Measurements from ENCODE around the gene RPS23. TPM values are rescaled to one million over a fixed set of nuclear protein-coding genes. Genes with fewer than 3 reads are reported as not detected.

RPS23 gene
- polyA plus RNA-seq = 1,000 to 10,000 TPM; 1,708 to 6,067 (median 4,242) TPM

- 0% methylated on average over 60 of the region's 60 CpGs for WGBS, 3 donors
- no peak within 1 kb of the TSS for H3K27ac ChIP-seq (ENCODE audit: low read depth, low read length)
Observed at GRCh38 chr5:82277987-82278710, at the start of gene RPS23. TSS of gene RPS23 (minus strand) at chr5:82278354. CDS start at chr5:82278323, 31 bp downstream.

GRCh38 chr5:82327941-82328340 is 49.8 kb upstream of the RPS23 start:
- no peak overlapping the region for H3K27ac ChIP-seq (ENCODE audit: low read depth, low read length)

DNA sequence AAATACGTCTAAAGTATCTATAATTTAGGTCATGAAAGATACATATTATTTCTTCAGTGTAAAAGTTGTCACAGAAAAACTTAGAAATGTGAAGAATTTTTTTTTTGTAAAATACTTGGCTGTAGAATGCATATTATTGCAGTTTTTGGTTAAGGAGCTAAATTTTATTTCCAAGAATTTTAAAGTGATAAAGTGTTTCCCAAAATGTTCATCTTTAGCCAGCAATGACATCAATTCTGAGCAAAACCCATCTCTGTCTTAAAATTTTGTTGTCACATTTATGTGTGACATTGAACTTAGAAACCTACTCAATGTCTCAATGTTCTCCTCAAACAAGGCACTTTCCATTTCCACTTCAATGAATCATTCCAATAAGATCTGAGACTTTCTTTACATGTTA is 47.8 kb upstream of the RPS23 start:
- WGBS, 3 donors = 47 to 79% (median 69%) methylated on average over 1 of the region's 1 CpG
- H3K27ac ChIP-seq (ENCODE audit: low read depth, low read length) = no peak overlapping the region

DNA sequence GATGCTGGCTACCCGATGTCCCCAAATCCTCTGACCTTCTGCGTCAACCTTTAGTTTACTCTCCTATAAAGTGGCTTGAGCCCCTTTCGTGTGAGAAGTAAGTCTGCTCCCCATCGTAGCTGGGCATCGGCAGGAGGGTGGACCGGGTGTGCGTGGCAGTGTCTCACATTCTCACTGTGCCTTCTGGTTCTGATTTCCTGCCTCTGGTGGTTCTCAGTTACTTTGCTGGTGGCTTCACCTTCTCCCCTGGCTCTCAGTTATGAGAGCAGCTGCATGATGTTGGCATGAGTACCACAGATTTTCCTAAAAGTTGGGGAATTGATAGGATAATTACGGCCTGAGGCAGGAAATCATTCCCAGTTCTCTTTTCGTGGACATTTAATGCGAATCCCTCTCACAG is 47.0 kb upstream of the RPS23 start:
- H3K27ac ChIP-seq (ENCODE audit: low read depth, low read length) = no peak overlapping the region
- WGBS, 3 donors = 89 to 93% (median 91%) methylated on average over 10 of the region's 10 CpGs

- 39 to 81% (median 76%) methylated on average over 2 of the region's 2 CpGs for WGBS, 3 donors
- H3K27ac ChIP-seq (ENCODE audit: low read depth, low read length) = no peak overlapping the region
Observed at GRCh38 chr5:82320966-82321365, 42.8 kb upstream of the RPS23 start.

DNA sequence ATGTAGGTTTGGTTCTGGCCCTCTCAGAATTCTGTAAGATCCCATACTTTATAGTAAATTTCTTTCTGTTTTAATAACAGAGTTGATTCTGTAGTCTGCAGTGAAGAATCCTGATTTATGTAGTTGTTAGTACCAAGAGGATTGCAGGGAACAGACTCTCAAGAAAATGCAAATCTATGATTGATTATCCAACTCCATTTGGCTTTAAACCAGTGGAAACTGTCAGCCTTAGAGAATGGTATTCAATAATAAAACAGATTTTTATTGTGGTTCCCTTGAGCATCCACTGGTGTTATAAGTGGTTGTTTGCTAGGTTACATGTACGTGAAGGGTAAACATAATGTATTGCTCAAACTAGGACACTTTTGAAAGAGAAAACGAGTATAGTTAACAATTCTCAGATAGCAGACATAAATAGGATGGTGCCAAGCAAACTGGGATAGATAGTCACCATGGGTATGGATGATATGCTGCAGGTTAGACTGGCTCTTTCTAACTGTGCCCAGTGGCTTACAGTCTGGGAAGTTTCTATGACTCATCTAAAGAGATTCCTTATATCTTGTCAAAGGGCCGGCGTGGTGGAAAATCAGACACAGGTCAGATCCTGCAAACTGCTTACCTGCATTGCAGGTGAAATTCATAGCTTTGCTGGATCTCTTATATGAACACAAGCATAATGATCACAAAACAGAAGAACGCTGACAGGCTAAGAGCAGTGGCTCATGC is 41.7 kb upstream of the RPS23 start:
- H3K27ac ChIP-seq (ENCODE audit: low read depth, low read length) = no peak overlapping the region
- 80 to 85% (median 81%) methylated on average over 5 of the region's 5 CpGs for WGBS, 3 donors

DNA sequence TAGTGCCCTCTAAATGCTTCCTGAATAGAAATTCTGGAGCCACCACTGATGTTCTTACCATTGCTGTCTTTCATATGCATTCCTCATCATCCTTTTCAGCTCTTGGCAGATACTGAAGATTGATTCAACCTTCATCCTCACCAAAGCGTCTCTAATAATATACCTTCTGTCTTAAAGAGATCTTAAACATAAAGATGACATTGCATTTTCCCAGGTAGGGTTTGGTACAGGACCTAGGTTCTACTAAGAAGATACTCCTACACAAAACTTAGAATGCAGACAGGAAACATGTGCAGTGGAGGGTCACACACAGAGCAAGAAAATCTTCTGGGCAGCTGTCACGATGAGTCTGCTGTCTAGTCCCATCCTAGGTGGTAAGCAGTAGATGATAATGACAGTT is 41.0 kb upstream of the RPS23 start:
- no peak overlapping the region for H3K27ac ChIP-seq (ENCODE audit: low read depth, low read length)
- WGBS, 3 donors = 66 to 73% (median 72%) methylated on average over 2 of the region's 2 CpGs

- H3K27ac ChIP-seq (ENCODE audit: low read depth, low read length) = no peak overlapping the region
- WGBS, 3 donors = 61 to 90% (median 65%) methylated on average over 4 of the region's 4 CpGs
Observed at GRCh38 chr5:82314964-82315758, 37.0 kb upstream of the RPS23 start.

- H3K27ac ChIP-seq (ENCODE audit: low read depth, low read length) = no peak overlapping the region
Observed at GRCh38 chr5:82313016-82313415, 34.9 kb upstream of the RPS23 start.

GRCh38 chr5:82312373-82312856 is 34.3 kb upstream of the RPS23 start:
- WGBS, 3 donors = 46 to 61% (median 51%) methylated on average over 17 of the region's 17 CpGs

More at GRCh38 chr5:82313016-82313415, 34.9 kb upstream of the RPS23 start:
- 50 to 62% (median 52%) methylated on average over 5 of the region's 5 CpGs for WGBS, 3 donors

GRCh38 chr5:82309091-82309531 is 31.0 kb upstream of the RPS23 start:
- no peak overlapping the region for H3K27ac ChIP-seq (ENCODE audit: low read depth, low read length)
- WGBS, 3 donors = 48 to 77% (median 77%) methylated on average over 4 of the region's 4 CpGs

More at GRCh38 chr5:82312373-82312856, 34.3 kb upstream of the RPS23 start:
- H3K27ac ChIP-seq (ENCODE audit: low read depth, low read length) = no peak overlapping the region

- 98 to 100% (median 100%) methylated on average over 1 of the region's 1 CpG for WGBS, 3 donors
Observed at GRCh38 chr5:82308416-82308815, 30.3 kb upstream of the RPS23 start.

DNA sequence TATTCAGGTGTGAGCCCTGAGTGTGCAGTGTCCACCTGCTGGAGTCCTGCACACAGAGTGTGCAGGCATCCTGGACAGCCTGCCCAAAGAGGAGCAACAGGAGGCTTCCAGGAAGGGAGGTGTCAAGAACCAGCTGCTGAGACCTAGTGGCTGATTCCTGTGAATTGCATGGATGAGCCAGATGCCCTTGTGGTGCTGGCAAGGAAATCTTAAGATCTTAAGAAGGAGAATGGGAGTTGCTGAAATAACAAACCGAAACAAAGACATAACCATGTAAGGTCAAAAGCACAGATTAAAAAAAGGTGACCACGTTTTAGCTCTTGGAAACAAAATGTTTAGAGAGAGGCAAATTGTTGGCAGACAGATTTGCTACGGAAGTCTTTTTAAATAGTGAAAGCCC is 29.3 kb upstream of the RPS23 start:
- 65 to 80% (median 74%) methylated on average over 3 of the region's 3 CpGs for WGBS, 3 donors
- no peak overlapping the region for H3K27ac ChIP-seq (ENCODE audit: low read depth, low read length)

More at GRCh38 chr5:82308416-82308815, 30.3 kb upstream of the RPS23 start:
- no peak overlapping the region for H3K27ac ChIP-seq (ENCODE audit: low read depth, low read length)

GRCh38 chr5:82306151-82306550 is 28.0 kb upstream of the RPS23 start:
- 88 to 95% (median 89%) methylated on average over 2 of the region's 2 CpGs for WGBS, 3 donors
- H3K27ac ChIP-seq (ENCODE audit: low read depth, low read length) = no peak overlapping the region

DNA sequence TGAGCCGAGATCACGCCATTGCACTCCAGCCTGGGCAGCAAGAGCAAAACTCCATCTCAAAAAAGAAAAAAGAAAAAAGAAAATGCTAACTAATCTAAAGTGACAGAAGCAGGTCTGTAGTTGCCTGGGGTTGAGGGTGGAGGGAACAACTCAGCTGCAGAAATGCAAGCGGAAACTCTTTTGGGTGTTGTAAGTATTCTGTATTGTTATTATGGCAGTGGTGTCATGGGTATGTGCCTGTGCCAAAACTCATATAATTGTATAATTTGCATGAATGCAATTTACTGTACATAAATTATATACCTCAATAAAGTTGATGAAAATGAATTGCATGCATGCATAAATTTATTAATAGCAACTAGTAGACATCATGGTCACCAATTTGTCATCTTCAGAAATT is 23.0 kb upstream of the RPS23 start:
- WGBS, 3 donors = 97 to 99% (median 98%) methylated on average over 3 of the region's 3 CpGs
- no peak overlapping the region for H3K27ac ChIP-seq (ENCODE audit: low read depth, low read length)

DNA sequence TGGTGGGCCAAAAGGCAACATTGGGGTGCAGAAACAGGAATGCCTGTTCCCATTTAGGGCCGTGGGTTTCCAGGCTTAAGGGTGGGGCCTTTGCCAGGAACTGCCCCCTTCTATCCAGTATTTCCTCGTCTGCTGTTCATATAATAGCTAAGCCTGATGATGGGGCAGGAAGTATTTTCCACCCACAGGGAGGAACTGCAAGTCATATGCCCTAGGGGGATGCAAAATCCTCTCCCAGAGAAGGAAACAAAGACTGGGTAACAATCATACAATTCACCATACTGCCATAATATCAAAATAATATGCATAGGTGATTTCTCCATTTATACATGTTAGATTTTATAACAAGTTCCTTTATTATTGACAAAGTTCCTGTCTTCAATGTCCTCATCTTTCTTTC is 20.5 kb upstream of the RPS23 start:
- 44 to 75% (median 46%) methylated on average over 2 of the region's 2 CpGs for WGBS, 3 donors
- no peak overlapping the region for H3K27ac ChIP-seq (ENCODE audit: low read depth, low read length)

DNA sequence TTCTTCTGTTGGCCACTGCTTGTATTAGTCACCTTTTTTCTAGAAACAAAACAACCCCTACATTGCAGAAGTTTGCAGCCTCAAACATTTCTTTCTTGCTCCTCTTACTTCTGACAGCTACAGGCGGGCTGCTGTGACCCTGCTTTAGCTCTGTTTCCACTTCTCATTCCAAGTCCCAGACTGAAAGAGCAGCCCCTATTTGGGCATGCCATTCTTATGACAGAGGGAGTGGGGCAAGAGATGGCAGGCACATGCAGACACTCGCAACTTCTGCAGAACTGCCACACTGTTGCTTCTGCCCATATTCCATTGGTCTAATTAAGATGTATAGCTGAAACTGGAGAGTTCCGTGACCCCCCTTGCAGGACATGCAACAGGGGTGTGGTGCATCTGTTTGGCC is 19.6 kb upstream of the RPS23 start:
- WGBS, 3 donors = 56 to 74% (median 71%) methylated on average over 3 of the region's 3 CpGs
- H3K27ac ChIP-seq (ENCODE audit: low read depth, low read length) = no peak overlapping the region

GRCh38 chr5:82296929-82297328 is 18.8 kb upstream of the RPS23 start:
- H3K27ac ChIP-seq (ENCODE audit: low read depth, low read length) = no peak overlapping the region
- WGBS, 3 donors = 86 to 95% (median 90%) methylated on average over 4 of the region's 4 CpGs

Data from adipose tissue (tissue), 3 donors.